Activated T-cell treated with anti-CD3 and anti-CD28 coated beads, Interleukin-2, amount 50 U/mL, for 72 hours (primary cell): ENCODE measurements around the gene CREBL2. TPM values are rescaled to one million over a fixed set of nuclear protein-coding genes. Genes with fewer than 3 reads are reported as not detected.
"Not testable (repeated sequence)": the region's sequence is repeated elsewhere in the genome, so short reads cannot be mapped to it uniquely, and the experiment has no call there.

Experiments used
- ATAC-seq, 2 donors: fragments of 150-1000 bp; cut with Tn5 transposase; replicated peaks in 1 of 2; 2 replicates each; pipeline ENCODE4 v1.10.0; 2021; ENCODE audit warnings: moderate library complexity in 2 of 2, mild to moderate bottlenecking in 1 of 2
- DNase-seq, 2 donors: peaks; one replicate each; pipeline ENCODE4 v3.0.0; 2021 to 2022; ENCODE audit warnings: mixed read lengths in 1 of 2
- H3K27ac Mint-ChIP-seq: one replicate; pipeline ENCODE4 v1.8.0; 2022; ENCODE audit warnings: mild to moderate bottlenecking, moderate library complexity, mixed read lengths
- H3K27me3 Mint-ChIP-seq: one replicate; pipeline ENCODE4 v1.8.0; 2022; ENCODE audit warnings: low read depth, mixed read lengths
- H3K36me3 Mint-ChIP-seq, 2 donors: one replicate each; pipeline ENCODE4 v1.8.0; 2022; ENCODE audit warnings: mixed read lengths in 2 of 2, mild to moderate bottlenecking in 1 of 2; ENCODE audit not compliant: insufficient read depth in 2 of 2
- H3K4me1 Mint-ChIP-seq: one replicate; pipeline ENCODE4 v1.8.0; 2022; ENCODE audit warnings: low read depth, mixed read lengths
- H3K4me3 Mint-ChIP-seq, 2 donors: one replicate each; pipeline ENCODE4 v1.8.0; 2022; ENCODE audit warnings: mild to moderate bottlenecking in 2 of 2, mixed read lengths in 2 of 2, moderate library complexity in 2 of 2
- H3K9me3 Mint-ChIP-seq, 2 donors: one replicate each; pipeline ENCODE4 v1.8.0; 2022; ENCODE audit warnings: mixed read lengths in 2 of 2
- total RNA-seq, 2 donors: library from RNA; stranded (reverse); gene quantifications; one replicate each; pipeline ENCODE4 v1.2.3, GENCODE V29; 2022

Gene CREBL2, protein sequence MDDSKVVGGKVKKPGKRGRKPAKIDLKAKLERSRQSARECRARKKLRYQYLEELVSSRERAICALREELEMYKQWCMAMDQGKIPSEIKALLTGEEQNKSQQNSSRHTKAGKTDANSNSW
- 10 to 100 TPM; 27.7 to 32.7 TPM for total RNA-seq

DNA sequence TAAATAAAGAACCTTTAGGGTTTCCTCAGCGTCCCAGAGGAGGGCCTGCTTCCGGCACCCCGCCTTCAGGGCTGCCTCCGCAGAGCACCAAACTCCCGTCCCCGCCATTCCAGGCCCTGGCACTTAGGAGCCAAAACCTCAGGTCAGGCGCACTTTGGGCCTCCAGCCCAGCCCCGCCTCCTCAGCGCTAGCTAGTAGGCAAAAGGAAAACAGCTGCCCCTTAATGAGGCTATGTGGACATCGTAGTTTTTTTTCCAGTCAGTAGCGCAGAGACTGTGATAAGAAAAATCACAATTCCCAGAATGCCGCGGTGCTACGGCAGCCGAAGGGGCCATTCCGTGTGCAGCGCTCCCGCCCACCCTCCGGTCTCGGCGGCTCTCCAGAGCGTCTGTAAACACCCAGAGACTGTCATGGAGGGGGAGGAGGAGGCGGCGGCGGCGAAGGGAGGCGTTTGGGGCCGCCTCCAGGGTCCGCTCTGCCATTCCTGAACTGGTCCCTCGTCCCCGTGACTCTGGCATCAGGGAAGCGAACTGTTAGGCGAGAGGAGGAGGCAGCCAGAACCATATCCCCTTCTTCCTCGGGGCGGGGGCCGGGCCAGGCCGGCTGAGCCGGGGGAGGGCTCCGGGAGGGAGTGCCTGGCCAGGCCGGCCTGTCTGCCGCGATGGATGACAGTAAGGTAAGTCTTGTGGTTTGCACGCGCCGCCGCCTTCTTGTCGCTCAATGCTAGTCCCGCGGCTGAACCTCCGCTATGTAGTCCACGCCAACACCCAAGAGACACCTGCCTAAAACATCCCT lies at the start of gene CREBL2:
Gene CREBL2 (plus strand): TSS at position 365 of the 795 bp plus-strand sequence. CDS start 297 bp downstream, at position 662.
- no peaks in the 10 kb centered on the region for H3K27me3 Mint-ChIP-seq
- ATAC-seq (peak; percentile 80), DNase-seq (peak; percentile 86 to 87)
- H3K36me3 Mint-ChIP-seq = peaks cover 13 to 17% of the 10 kb centered on the region in 2 donors
- H3K4me1 Mint-ChIP-seq = peaks cover 86% of the 10 kb centered on the region
- peak within 1 kb of the TSS; percentile 96 for H3K27ac Mint-ChIP-seq
- H3K4me3 Mint-ChIP-seq = peak within 1 kb of the TSS; percentile 86 to 87
- H3K9me3 Mint-ChIP-seq = no peaks in the 10 kb centered on the region

DNA sequence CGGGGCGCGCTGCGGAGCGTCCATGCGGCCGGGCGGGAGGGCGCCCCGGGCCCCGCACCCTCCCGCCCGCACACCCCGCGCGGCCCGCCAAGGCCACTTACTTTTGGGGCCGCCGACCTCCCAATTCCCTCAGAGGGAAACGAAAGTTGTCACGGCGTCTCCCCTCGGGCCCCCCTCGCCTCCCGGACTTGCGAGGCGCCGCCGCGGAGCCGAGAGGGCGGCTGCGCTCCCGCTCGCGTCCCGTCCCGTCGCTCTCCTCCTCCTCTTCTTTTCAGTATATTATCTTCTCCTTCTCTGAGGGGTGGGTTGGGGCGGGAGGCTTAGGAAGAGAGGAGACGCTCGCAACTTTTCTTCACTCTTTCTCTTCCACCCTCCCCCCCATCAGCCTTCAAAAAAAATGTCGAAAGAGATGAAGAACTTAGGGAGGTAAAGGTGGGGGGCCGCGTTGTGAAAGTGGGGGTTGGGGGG lies 49.6 kb upstream of the CREBL2 start:
- peak; percentile 36 to 38 for DNase-seq
- Mint-ChIP-seq H3K27me3 (no peaks in the 10 kb centered on the region), H3K4me3 (peak overlapping the region; percentile 81 to 83), H3K27ac (peak overlapping the region; percentile 95), H3K4me1 (peaks cover 44% of the 10 kb centered on the region), H3K9me3 (no peaks in the 10 kb centered on the region), H3K36me3 (peaks cover 21 to 22% of the 10 kb centered on the region in 2 donors)
- ATAC-seq = no peak

DNA sequence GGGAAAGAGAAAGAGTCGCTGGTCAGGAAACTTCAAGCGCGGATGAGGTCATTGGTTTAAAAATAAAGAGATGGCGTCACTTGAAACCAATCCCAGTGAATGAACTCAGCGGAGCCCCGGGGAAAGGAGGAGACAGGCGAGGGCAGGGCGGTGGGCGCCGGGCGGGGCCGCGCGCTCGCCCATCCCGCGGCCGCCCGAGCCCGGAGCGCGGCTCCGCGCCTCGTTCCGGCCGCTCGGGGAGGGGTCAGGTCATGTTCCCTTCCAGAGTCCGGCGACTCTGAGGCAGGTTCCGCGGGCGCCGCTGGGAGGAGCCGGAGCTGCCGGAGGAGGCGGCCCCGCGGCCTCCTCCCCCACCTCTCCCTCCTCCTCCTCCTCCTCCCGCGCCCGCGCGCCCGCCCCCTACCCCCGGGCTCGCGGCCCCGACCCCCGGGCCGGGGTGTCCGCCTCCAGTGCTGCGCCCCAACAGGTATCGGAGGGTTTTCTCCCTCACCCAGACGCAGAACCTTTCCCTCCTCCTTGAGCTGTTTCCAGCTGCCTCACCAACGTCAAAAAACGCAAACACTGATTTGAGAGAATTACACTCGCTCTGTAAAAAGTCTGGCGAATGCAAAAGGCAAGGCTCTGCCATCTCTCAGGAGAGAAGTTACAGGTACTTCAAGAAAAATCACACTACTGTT lies 49.0 kb upstream of the CREBL2 start, which contains the start of gene DUSP16:
Gene DUSP16 (minus strand): TSS at position 279 of the 677 bp plus-strand sequence. CDS start 41,765 bp downstream, outside the sequence.
- H3K36me3 Mint-ChIP-seq = peaks cover 19 to 21% of the 10 kb centered on the region in 2 donors

GRCh38 chr12:12563290-12563928 lies 48.3 kb upstream of the CREBL2 start:
- Mint-ChIP-seq H3K4me1 (peaks cover 33% of the 10 kb centered on the region), H3K27me3 (no peaks in the 10 kb centered on the region), H3K4me3 (peak overlapping the region; percentile 85 to 88), H3K9me3 (no peaks in the 10 kb centered on the region), H3K36me3 (peaks cover 16 to 17% of the 10 kb centered on the region in 2 donors), H3K27ac (peak overlapping the region; percentile 90)
- DNase-seq (no peak), ATAC-seq (no peak)

More for the DNA sequence above, 49.0 kb upstream of the CREBL2 start, which contains the start of gene DUSP16:
- no peaks in the 10 kb centered on the region for H3K27me3 Mint-ChIP-seq
- no peaks in the 10 kb centered on the region for H3K9me3 Mint-ChIP-seq
- DNase-seq (peak; percentile 80 to 82), ATAC-seq (peak; percentile 87 to 88)
- H3K27ac Mint-ChIP-seq = peak within 1 kb of the TSS; percentile 95
- H3K4me3 Mint-ChIP-seq = peak within 1 kb of the TSS; percentile 85 to 88
- H3K4me1 Mint-ChIP-seq = peaks cover 40% of the 10 kb centered on the region

GRCh38 chr12:12564911-12565310 lies 46.8 kb upstream of the CREBL2 start:
- H3K36me3 Mint-ChIP-seq = peaks cover 13% of the 10 kb centered on the region in 2 donors
- no peaks in the 10 kb centered on the region for H3K9me3 Mint-ChIP-seq
- H3K4me3 Mint-ChIP-seq = no peak overlapping the region
- no peaks in the 10 kb centered on the region for H3K27me3 Mint-ChIP-seq
- no peak overlapping the region for H3K27ac Mint-ChIP-seq
- peaks cover 18% of the 10 kb centered on the region for H3K4me1 Mint-ChIP-seq
- ATAC-seq (no peak), DNase-seq (no peak)

DNA sequence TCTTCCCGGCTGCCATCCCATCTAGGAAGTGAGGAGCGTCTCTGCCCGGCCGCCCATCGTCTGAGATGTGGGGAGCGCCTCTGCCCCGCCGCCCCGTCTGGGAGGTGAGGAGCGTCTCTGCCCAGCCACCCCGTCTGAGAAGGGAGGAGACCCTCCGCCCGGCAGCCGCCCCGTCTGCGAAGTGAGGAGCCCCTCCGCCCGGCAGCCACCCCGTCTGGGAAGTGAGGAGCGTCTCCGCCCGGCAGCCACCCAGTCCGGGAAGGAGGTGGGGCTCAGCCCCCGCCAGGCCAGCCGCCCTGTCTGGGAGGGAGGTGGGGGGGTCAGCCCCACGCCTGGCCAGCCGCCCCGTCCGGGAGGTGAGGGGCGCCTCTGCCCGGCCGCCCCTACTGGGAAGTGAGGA lies 45.7 kb upstream of the CREBL2 start:
- H3K36me3 Mint-ChIP-seq = peaks cover 6 to 11% of the 10 kb centered on the region in 2 donors
- not testable (repeated sequence) for H3K4me3 Mint-ChIP-seq, H3K27me3 Mint-ChIP-seq, DNase-seq, ATAC-seq, H3K27ac Mint-ChIP-seq, H3K4me1 Mint-ChIP-seq, H3K9me3 Mint-ChIP-seq

- ATAC-seq (no peak), DNase-seq (no peak)
- Mint-ChIP-seq H3K27ac (no peak overlapping the region), H3K36me3 (no peaks in the 10 kb centered on the region), H3K27me3 (no peaks in the 10 kb centered on the region), H3K4me3 (peak overlapping the region; percentile 36 to 43), H3K9me3 (peaks cover 0 to 1% of the 10 kb centered on the region in 2 donors), H3K4me1 (peaks cover 22% of the 10 kb centered on the region)
Observed at GRCh38 chr12:12572659-12573058, 39.0 kb upstream of the CREBL2 start.

DNA sequence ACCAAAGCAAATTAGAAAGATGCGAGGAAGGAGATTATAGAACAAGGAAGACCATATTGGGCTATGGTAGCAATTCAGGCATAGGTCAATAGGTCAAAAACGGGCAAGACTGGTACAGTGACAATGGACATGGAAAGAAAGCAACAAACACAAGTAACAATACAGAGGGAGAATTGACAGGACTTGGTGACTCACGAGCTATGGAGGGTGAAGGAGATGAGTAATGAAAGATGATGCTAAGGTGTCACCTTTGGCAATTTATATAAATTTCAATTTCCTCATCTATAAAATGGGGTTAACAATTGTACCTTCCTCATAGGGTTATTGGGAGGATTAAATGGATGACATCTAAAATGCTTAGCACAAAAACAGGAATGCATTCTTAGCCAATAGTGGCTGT lies 33.9 kb upstream of the CREBL2 start:
- peaks cover 32% of the 10 kb centered on the region for H3K4me1 Mint-ChIP-seq
- H3K4me3 Mint-ChIP-seq = no peak overlapping the region
- no peaks in the 10 kb centered on the region for H3K27me3 Mint-ChIP-seq
- DNase-seq = peak; percentile 10 to 18
- peak overlapping the region; percentile 36 for H3K27ac Mint-ChIP-seq
- H3K9me3 Mint-ChIP-seq = no peaks in the 10 kb centered on the region
- peak; percentile 21 to 47 for ATAC-seq
- no peaks in the 10 kb centered on the region for H3K36me3 Mint-ChIP-seq

DNA sequence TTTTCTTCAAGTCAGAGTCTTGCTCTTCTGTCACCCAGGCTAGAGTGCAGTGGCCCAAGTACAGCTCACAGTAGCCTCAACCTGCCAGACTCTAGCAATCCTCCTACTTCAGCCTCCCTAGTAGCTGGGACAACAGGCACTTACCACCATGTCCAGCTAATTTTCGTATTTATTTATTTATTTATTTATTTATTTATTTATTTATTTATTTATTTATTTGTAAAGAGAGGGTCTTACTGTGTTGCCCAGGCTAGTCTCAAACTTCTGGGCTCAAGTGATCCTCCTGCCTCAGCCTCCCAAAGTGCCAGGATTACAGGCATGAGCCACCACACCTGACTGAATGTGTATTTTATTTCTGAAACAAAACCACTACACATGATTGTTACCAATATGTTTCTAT lies 31.0 kb upstream of the CREBL2 start:
- not testable (repeated sequence) for DNase-seq, H3K9me3 Mint-ChIP-seq, ATAC-seq, H3K27ac Mint-ChIP-seq, H3K4me3 Mint-ChIP-seq, H3K36me3 Mint-ChIP-seq, H3K27me3 Mint-ChIP-seq
- peaks cover 58% of the 10 kb centered on the region for H3K4me1 Mint-ChIP-seq

- peak overlapping the region; percentile 30 to 70 for H3K4me3 Mint-ChIP-seq
- DNase-seq (peak; percentile 16 to 43), ATAC-seq (peak; percentile 15 to 37)
- H3K4me1 Mint-ChIP-seq = peaks cover 64% of the 10 kb centered on the region
- H3K36me3 Mint-ChIP-seq = no peaks in the 10 kb centered on the region
- H3K27ac Mint-ChIP-seq = peak overlapping the region; percentile 64
- peaks cover 0 to 2% of the 10 kb centered on the region in 2 donors for H3K9me3 Mint-ChIP-seq
- H3K27me3 Mint-ChIP-seq = peaks cover 7% of the 10 kb centered on the region
Observed at GRCh38 chr12:12582193-12582881, 29.3 kb upstream of the CREBL2 start.

DNA sequence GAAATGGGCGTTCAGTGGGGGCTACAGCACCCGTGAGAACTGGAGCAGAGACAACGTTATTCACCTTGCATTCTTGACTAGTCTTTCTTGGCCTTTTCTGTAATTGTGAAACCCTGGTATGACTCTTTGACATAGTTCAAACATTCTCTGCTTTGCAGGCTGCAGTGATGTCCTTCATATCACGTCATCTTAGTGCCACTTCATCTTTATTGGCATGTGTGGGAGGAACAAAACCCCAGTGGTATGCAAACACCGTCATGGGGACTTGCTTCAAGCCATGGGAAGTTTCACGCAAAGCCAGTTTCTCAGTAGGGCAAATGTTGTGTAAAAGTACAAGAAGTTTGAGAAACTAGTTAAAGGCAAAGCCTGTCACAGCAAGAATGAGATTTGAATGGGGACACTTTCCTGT lies 28.8 kb upstream of the CREBL2 start:
- DNase-seq (peak; percentile 78 to 80), ATAC-seq (peak; percentile 94 to 95)

More for the DNA sequence above, 28.8 kb upstream of the CREBL2 start:
- peak overlapping the region; percentile 30 to 70 for H3K4me3 Mint-ChIP-seq
- peaks cover 0 to 2% of the 10 kb centered on the region in 2 donors for H3K9me3 Mint-ChIP-seq
- H3K27me3 Mint-ChIP-seq = peaks cover 7% of the 10 kb centered on the region
- no peaks in the 10 kb centered on the region for H3K36me3 Mint-ChIP-seq
- H3K27ac Mint-ChIP-seq = peak overlapping the region; percentile 69
- peaks cover 59% of the 10 kb centered on the region for H3K4me1 Mint-ChIP-seq
